Stimulated activated CD8-positive, alpha-beta memory T cell treated with anti-CD3 and anti-CD28 coated beads, Interleukin-4, amount 100 ng/mL, for 48 hours (primary cell): ENCODE measurements around the gene ELAC1.

ENCODE experiments used
- DNase-seq: peaks from one replicate; pipeline ENCODE4 v3.0.0-alpha.2; 2020

Gene ELAC1

DNA sequence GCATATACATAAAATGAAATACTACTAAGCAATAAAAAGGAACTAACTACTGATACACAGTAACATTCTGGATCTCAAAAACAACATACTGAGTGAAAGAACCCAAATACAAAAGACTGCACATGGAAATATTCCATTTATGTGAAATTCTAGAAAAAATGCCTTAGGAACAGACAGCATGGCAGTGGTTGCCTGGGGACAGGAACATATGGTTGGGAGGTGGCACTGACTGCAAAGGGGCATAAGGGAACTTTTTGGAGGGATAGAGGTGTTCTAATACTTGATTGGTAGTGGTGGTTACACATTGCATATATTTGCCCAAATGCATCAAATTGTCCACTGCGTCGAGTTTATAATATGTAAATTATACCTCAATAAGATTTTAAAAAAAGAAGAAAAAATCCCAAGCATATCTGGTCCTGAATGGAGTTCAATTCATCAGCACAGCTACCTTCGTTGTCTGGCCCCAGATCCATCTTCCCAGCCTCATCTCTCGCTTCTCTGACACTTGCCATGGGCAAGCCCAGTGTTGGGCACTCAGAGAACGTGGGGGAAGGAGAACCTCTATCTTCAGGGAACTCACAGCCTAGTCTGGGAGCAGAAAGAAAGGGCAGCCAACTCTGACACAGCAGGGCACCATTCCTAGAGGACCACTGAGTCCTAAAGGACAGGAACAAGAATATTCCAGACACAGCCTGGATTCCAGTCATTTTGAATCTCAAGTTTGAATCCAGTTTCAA, 53.6 kb downstream of the ELAC1 start:
- no peak for DNase-seq

- no peak for DNase-seq
Observed at GRCh38 chr18:51025512-51025911, 57.7 kb downstream of the ELAC1 start.

DNA sequence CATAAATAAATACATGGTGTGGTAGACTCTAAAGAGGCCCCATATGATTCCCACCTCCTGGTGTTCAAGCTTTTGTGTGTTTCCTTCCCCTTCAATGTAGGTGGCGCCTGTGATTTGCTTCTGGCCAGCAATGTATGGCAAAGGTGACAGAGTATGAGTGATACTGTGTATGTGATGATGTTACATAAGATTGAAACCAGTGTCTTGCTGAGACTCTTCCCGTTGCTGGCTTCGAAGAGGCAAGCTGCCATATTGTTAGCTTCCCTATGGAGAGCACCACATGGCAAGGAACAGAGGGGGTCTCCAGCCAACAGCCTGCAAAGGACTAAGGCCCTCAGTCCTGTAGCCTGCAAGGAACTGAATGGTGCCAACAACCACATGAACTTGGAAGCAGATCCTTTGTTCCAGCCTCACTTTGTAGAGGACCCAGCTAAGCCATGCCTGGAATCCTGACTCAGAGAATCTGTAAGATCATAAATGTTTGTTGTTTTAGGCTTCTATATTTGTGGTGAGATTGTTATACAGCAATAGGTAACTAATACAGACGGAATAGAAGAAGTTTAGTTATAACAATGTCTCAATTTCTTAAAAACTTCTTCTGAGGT, 60.5 kb downstream of the ELAC1 start:
- DNase-seq: no peak

GRCh38 chr18:51029378-51029693, 61.5 kb downstream of the ELAC1 start:
- DNase-seq: no peak

DNA sequence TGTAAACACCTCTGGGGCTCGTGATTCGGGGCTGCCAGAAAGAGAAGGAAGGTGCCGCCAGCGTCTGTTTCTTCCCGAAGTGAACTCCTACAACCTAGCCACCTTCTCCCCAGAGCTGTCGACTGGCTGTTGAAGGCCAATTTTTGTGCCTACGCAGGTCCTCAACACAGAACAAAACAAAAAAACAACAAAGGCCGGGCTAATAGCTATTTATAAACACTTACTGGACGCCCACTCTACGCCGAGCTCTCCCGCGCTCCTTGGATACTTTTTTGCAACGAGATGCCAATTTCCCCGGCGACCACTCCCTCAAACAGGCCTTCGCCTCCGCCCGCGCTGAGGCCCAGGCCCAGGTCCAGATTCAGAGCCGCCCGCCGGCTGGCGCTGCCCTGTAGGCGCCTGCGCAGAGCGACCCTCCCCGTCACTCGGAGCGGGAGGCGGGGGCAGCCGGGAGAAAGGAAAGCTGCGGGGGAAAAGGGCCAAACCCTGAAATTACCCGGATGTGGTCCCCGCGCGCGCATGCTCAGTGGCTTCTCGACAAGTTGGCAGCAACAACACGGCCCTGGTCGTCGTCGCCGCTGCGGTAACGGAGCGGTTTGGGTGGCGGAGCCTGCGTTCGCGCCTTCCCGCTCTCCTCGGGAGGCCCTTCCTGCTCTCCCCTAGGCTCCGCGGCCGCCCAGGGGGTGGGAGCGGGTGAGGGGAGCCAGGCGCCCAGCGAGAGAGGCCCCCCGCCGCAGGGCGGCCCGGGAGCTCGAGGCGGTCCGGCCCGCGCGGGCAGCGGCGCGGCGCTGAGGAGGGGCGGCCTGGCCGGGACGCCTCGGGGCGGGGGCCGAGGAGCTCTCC, 62.1 kb downstream of the ELAC1 start, which contains the start of gene SMAD4:
Gene SMAD4, plus strand, starts transcription at position 520 of the 843 bp plus-strand sequence. CDS start 16,834 bp downstream, outside the sequence.
- peak; percentile 99 for DNase-seq

DNA sequence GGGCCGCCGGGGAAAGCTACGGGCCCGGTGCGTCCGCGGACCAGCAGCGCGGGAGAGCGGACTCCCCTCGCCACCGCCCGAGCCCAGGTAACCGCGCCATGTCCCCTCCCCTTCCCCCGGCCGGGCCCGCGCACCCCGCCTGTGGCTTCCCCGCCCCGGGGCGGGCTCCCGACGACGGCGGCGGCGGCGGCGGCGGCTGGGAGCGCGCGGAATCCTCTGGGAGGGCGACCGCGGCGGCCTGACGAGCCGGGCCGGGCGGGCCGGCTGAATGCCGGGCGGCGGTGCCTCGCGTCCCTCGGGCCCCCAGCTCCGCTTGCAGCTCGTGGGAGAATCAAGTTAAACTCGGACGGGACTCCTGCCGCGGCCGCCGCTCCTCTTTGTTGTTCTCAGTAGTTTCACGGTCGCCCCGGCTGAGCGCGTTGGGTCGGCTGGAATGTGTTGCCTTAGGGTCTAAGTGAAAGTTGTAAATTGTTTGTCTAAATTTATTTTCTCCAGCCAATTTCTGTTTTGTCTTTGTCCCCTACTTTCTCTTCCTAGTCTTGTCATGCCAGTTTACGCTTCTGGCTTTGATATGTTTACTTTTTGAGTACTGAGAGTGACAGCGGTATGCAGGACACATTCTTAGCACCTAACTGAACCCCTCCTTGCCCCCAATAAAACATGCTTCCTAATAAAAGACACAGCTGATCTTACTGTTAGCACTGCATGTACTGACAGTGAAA, 62.9 kb downstream of the ELAC1 start:
- DNase-seq: peak; percentile 70

- DNase-seq: no peak
Observed at GRCh38 chr18:51032193-51032592, 64.4 kb downstream of the ELAC1 start.

DNA sequence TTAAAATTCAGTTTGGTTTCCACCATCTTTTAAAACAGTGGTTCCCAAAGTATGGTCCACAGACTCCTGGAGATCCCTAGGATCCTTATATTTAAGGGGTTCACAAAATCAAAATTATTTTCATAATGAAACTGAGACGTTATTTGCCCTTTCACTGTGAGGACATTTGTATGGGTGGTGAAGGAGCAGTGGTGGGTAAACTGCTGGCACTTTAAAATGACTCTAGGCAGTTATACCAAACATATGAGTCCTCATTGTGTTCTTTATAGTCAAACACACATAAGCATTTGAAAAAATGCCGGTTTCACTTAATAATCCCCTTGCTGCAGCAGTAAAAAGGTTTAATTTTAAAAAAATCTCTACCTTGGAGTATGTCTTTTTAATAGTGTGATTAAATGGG, 69.4 kb downstream of the ELAC1 start:
- DNase-seq: no peak
